Nephron progenitor cell (in vitro differentiated cells): ENCODE results near the gene TMC1.
"Not testable (repeated sequence)": the region's sequence is repeated elsewhere in the genome, so short reads cannot be mapped to it uniquely, and the experiment has no call there.

Experiments
- DNase-seq: peaks from one replicate; pipeline ENCODE4 v3.0.0; 2021
- H3K27ac Mint-ChIP-seq: 2 replicates; pipeline ENCODE4 v1.8.0; 2021; ENCODE audit warnings: mild to moderate bottlenecking, moderate library complexity, mixed read lengths
- H3K27me3 Mint-ChIP-seq: 2 replicates; pipeline ENCODE4 v1.8.0; 2021; ENCODE audit warnings: mild to moderate bottlenecking, low read depth, mixed read lengths; ENCODE audit not compliant: poor library complexity
- H3K36me3 Mint-ChIP-seq: 2 replicates; pipeline ENCODE4 v1.8.0; 2021; ENCODE audit warnings: low read depth, mixed read lengths
- H3K4me1 Mint-ChIP-seq: 2 replicates; pipeline ENCODE4 v1.8.0; 2021; ENCODE audit warnings: mixed read lengths
- H3K4me3 Mint-ChIP-seq: 2 replicates; pipeline ENCODE4 v1.8.0; 2021; ENCODE audit warnings: mild to moderate bottlenecking, moderate library complexity, mixed read lengths
- H3K9me3 Mint-ChIP-seq: 2 replicates; pipeline ENCODE4 v1.8.0; 2021; ENCODE audit warnings: mild to moderate bottlenecking, moderate library complexity, mixed read lengths
- TF ChIP-seq, protein P1 (sequence below): fragments of 200-600 bp; sonication (generic); IDR thresholded peaks from 2 replicates; pipeline ENCODE4 v1.5.0; 2021; ENCODE audit warnings: antibody characterized with exemption

TMC1 gene

DNA sequence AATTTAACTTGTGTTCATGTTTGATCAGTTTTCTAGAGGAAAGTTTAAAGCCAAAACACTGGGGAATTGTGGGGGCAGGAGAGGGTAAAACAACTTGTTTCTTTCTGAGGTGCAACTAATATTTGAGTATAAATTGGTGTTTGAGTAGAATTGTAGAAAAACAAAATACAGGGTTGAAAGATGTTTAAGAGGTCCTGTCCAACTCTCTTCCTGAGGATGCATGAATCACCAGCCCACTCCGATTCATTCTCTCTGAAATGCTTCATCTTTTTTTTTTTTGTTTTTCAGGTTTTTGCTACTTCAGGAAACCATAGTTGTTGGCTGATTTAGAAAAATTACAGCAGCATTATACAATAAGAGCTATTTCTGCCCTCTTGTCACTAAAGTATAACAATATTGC, 42.4 kb upstream of the TMC1 start:
- H3K4me1 Mint-ChIP-seq = peaks cover 40% of the 10 kb centered on the region

DNA sequence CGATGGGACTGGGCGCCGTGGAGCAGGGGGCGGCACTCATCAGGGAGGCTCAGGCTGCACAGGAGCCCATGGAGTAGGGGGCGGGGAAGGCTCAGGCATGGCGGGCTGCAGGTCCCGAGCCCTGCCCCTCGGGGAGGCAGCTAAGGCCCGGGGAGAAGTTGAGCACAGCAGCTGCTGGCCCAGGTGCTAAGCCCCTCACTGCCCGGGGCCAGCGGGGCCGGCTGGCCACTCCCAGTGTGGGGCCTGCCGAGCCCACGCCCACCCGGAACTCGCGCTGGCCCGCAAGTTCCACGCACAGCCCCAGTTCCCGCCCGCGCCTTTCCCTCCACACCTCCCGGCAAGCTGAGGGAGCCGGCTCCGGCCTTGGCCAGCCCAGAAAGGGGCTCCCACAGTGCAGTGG, 41.1 kb upstream of the TMC1 start:
- peaks cover 36% of the 10 kb centered on the region for H3K4me1 Mint-ChIP-seq
- H3K4me3 Mint-ChIP-seq, DNase-seq, H3K27ac Mint-ChIP-seq, H3K27me3 Mint-ChIP-seq, H3K36me3 Mint-ChIP-seq: not testable (repeated sequence)
- peaks cover 15% of the 10 kb centered on the region for H3K9me3 Mint-ChIP-seq

More for the DNA sequence above, 42.4 kb upstream of the TMC1 start:
- peaks cover 6% of the 10 kb centered on the region for H3K36me3 Mint-ChIP-seq
- DNase-seq = no peak
- H3K27me3 Mint-ChIP-seq = peaks cover 3% of the 10 kb centered on the region
- TF ChIP-seq, protein P1, sequence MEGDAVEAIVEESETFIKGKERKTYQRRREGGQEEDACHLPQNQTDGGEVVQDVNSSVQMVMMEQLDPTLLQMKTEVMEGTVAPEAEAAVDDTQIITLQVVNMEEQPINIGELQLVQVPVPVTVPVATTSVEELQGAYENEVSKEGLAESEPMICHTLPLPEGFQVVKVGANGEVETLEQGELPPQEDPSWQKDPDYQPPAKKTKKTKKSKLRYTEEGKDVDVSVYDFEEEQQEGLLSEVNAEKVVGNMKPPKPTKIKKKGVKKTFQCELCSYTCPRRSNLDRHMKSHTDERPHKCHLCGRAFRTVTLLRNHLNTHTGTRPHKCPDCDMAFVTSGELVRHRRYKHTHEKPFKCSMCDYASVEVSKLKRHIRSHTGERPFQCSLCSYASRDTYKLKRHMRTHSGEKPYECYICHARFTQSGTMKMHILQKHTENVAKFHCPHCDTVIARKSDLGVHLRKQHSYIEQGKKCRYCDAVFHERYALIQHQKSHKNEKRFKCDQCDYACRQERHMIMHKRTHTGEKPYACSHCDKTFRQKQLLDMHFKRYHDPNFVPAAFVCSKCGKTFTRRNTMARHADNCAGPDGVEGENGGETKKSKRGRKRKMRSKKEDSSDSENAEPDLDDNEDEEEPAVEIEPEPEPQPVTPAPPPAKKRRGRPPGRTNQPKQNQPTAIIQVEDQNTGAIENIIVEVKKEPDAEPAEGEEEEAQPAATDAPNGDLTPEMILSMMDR = no peak
- peaks cover 15% of the 10 kb centered on the region for H3K9me3 Mint-ChIP-seq
- peak overlapping the region; percentile 97 for H3K27ac Mint-ChIP-seq
- H3K4me3 Mint-ChIP-seq = no peak overlapping the region

DNA sequence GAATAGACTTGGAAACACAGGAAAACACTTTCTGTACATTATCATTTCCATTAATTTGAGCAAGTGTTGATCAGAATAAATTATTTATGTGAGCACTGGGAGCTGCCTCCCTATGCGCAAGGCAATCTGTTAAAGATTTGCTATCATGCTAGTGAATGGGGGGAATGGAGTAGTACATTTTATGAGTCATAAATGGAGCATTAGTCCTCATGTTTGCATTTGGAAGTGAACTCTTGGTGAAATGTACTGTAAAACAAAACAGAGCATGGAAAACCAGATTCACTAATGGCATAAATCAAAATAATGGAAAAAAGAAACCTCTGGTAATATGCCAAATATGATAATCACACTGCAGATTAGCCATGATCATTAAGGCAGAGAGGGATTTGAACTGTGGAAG, 40.5 kb upstream of the TMC1 start:
- Mint-ChIP-seq H3K27ac (no peak overlapping the region), H3K9me3 (peaks cover 15% of the 10 kb centered on the region), H3K27me3 (peaks cover 3% of the 10 kb centered on the region), H3K4me1 (peaks cover 36% of the 10 kb centered on the region), H3K4me3 (no peak overlapping the region), H3K36me3 (peaks cover 6% of the 10 kb centered on the region)
- TF ChIP-seq, protein P1 = no peak
- DNase-seq = no peak

DNA sequence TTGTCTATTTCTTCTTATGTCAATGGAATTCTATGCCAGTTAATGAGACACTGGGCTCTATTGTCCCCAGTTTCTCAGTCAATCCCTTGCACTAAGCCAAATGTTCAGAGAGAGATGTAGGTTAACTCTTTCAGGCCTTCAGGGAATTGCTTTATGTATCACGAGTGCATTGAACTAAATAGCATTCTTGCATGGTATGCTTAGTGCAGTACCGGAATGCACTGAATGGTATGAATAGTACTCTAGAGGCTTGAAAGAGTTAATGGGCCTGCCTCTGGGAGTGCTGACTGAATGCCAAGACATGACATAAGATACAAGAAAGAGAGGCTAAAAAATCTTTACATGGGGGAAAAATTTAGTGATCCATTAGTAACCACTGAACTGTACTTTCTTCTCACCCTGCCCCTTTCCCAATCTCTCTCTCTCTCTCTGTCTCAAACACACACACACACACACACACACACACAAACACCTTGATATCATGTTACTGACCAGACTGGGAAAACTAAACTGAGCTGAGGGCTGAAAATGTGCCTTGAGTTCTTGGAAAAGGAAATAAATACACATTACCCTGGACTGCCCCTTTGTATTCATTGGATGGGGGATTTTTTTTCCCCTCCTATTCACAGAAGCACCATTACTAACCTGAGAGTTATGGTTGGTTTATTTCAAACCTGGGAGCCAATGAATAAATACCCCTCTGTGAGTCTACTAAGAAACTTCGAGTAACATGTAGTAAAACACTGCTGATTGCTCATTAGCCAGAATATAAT, 35.4 kb upstream of the TMC1 start:
- H3K9me3 Mint-ChIP-seq = no peaks in the 10 kb centered on the region
- no peaks in the 10 kb centered on the region for H3K36me3 Mint-ChIP-seq
- no peak for DNase-seq
- H3K4me3 Mint-ChIP-seq = no peak overlapping the region
- H3K4me1 Mint-ChIP-seq = peaks cover 5% of the 10 kb centered on the region
- no peak overlapping the region for H3K27ac Mint-ChIP-seq
- TF ChIP-seq, protein P1 = no peak
- no peaks in the 10 kb centered on the region for H3K27me3 Mint-ChIP-seq

DNA sequence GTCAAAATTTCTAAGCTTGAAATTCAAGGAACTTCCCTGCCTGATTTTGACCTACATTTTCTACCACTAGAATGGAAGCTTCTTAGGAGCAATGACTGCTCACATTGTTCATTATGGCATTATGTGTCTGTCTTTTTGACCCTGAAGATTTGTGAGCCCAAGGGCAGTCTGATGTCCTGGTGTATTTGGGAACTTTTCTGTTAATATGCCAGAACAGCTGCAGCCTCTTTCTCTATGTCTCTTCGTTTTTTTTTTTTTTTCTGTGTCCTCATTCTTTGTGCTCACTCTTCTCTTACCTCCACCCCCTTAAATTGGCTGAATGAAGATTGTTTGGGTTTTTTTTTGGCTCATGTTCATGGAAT, 34.8 kb upstream of the TMC1 start:
- H3K4me1 Mint-ChIP-seq = peaks cover 5% of the 10 kb centered on the region
- no peaks in the 10 kb centered on the region for H3K36me3 Mint-ChIP-seq
- H3K27me3 Mint-ChIP-seq = no peaks in the 10 kb centered on the region
- H3K9me3 Mint-ChIP-seq = no peaks in the 10 kb centered on the region
- no peak overlapping the region for H3K27ac Mint-ChIP-seq
- no peak overlapping the region for H3K4me3 Mint-ChIP-seq
- DNase-seq = no peak
- TF ChIP-seq, protein P1 = no peak

DNA sequence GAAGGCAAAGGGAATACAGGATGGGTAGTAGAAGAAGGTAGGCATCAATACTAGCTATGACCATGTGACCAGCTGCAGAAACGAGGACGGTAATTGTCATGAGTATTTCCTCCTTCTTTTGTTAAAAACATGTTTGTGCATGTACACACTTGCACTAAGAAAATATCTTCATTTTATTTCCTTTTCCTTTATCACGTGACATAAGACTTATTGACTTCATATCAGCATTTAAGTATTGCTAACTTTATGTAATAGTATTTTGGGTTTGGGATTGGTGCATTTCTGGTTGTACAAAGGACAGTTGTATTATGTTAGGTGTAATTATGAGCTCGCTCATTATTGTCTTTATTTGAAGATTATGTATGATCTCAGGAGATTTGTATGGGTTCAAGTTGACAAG, 33.7 kb upstream of the TMC1 start:
- not testable (repeated sequence) for H3K27me3 Mint-ChIP-seq, H3K4me1 Mint-ChIP-seq, H3K36me3 Mint-ChIP-seq, H3K4me3 Mint-ChIP-seq, H3K9me3 Mint-ChIP-seq, H3K27ac Mint-ChIP-seq, DNase-seq

DNA sequence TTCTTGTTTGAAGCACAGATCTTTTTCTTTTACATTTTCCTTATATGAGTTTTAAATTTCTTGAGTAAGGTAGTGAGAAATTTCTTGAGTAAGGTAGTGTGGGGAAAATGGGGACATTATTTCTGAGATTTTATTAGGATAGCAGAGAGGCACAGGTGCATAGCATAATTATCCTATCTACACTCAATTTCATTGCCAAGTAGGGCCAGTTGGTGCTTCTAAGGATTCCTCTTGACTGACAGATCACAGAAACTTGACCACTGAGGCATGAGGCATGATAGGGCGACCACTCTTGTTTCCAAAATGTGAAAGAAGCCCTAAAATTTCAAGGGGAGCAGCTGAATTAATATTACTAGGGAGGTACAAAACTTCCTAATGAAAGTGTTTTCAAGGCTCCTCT, 31.4 kb upstream of the TMC1 start:
- H3K27ac Mint-ChIP-seq = no peak overlapping the region
- TF ChIP-seq, protein P1 = no peak
- H3K36me3 Mint-ChIP-seq = no peaks in the 10 kb centered on the region
- DNase-seq = no peak
- peaks cover 2% of the 10 kb centered on the region for H3K27me3 Mint-ChIP-seq
- H3K9me3 Mint-ChIP-seq = no peaks in the 10 kb centered on the region
- H3K4me3 Mint-ChIP-seq = no peak overlapping the region
- peaks cover 2% of the 10 kb centered on the region for H3K4me1 Mint-ChIP-seq
